Astrocyte (in vitro differentiated cells and primary cell): ENCODE data around the gene HMGCL. TPM values are rescaled to one million over a fixed set of nuclear protein-coding genes. Genes with fewer than 3 reads are reported as not detected.
"Not testable (repeated sequence)": the region's sequence is repeated elsewhere in the genome, so short reads cannot be mapped to it uniquely, and the experiment has no call there.

Experiments used
- DNase-seq: peaks from one replicate; pipeline ENCODE4 v3.0.0-alpha.2; 2010; ENCODE audit warnings: low read depth
- FAIRE-seq: peaks from 2 replicates; lab custom pipeline; 2011; peaks lifted over from hg19 to GRCh38; lab: Jason Lieb, UNC
- H2AFZ ChIP-seq: 2 replicates; pipeline ENCODE4 v1.6.0; 2012; ENCODE audit warnings: low read depth, low read length, inconsistent platforms
- H3K27ac ChIP-seq: 2 replicates; pipeline ENCODE4 v1.5.1; 2011; ENCODE audit warnings: low read depth, low read length, inconsistent platforms
- H3K27me3 ChIP-seq: 2 replicates; pipeline ENCODE4 v1.6.0; 2011; ENCODE audit warnings: low read length, inconsistent platforms; ENCODE audit not compliant: insufficient read depth
- H3K36me3 ChIP-seq: 2 replicates; pipeline ENCODE4 v1.5.1; 2011; ENCODE audit warnings: low read length, inconsistent platforms; ENCODE audit not compliant: insufficient read depth
- H3K4me1 ChIP-seq: 2 replicates; pipeline ENCODE4 v1.5.1; 2011; ENCODE audit warnings: low read length, inconsistent platforms; ENCODE audit not compliant: insufficient read depth
- H3K4me2 ChIP-seq: 2 replicates; pipeline ENCODE4 v1.6.0; 2012; ENCODE audit warnings: low read length, inconsistent platforms
- H3K4me3 ChIP-seq: 2 replicates; pipeline ENCODE4 v1.5.1; 2011; ENCODE audit warnings: low read depth, mild to moderate bottlenecking, low read length, inconsistent platforms; ENCODE audit not compliant: insufficient read depth
- H3K79me2 ChIP-seq: 2 replicates; pipeline ENCODE4 v1.6.0; 2012; ENCODE audit warnings: mild to moderate bottlenecking, low read length, inconsistent platforms; ENCODE audit not compliant: insufficient read depth
- H3K9ac ChIP-seq: 2 replicates; pipeline ENCODE4 v1.6.0; 2012; ENCODE audit warnings: mild to moderate bottlenecking, low read length, inconsistent platforms
- H3K9me3 ChIP-seq: 2 replicates; pipeline ENCODE4 v1.5.1; 2012; ENCODE audit warnings: low read depth, mild to moderate bottlenecking, low read length, inconsistent platforms; ENCODE audit not compliant: insufficient read depth
- H4K20me1 ChIP-seq: 2 replicates; pipeline ENCODE4 v1.6.0; 2012; ENCODE audit warnings: low read length, inconsistent platforms; ENCODE audit not compliant: insufficient read depth
- H3K27ac Mint-ChIP-seq: one replicate; pipeline ENCODE4 v1.8.0; 2021; ENCODE audit warnings: mild to moderate bottlenecking, mixed read lengths; ENCODE audit not compliant: unreplicated experiment
- H3K27me3 Mint-ChIP-seq: one replicate; pipeline ENCODE4 v1.8.0; 2021; ENCODE audit warnings: low read depth, mixed read lengths; ENCODE audit not compliant: unreplicated experiment
- H3K36me3 Mint-ChIP-seq: one replicate; pipeline ENCODE4 v1.8.0; 2021; ENCODE audit warnings: low read depth, mixed read lengths; ENCODE audit not compliant: unreplicated experiment
- H3K4me1 Mint-ChIP-seq: one replicate; pipeline ENCODE4 v1.8.0; 2021; ENCODE audit warnings: low read depth, mixed read lengths; ENCODE audit not compliant: unreplicated experiment
- H3K4me3 Mint-ChIP-seq: one replicate; pipeline ENCODE4 v1.8.0; 2021; ENCODE audit warnings: mild to moderate bottlenecking, moderate library complexity, mixed read lengths; ENCODE audit not compliant: unreplicated experiment
- H3K9me3 Mint-ChIP-seq: one replicate; pipeline ENCODE4 v1.8.0; 2021; ENCODE audit warnings: mild to moderate bottlenecking, mixed read lengths; ENCODE audit not compliant: unreplicated experiment
- EZH2 ChIP-seq: IDR thresholded peaks from 2 replicates; pipeline ENCODE4 v1.6.1; 2012; ENCODE audit warnings: mild to moderate bottlenecking, low read length, inconsistent platforms; ENCODE audit not compliant: insufficient read depth
- total RNA-seq: library from RNA; stranded (reverse); gene quantifications from 2 replicates; pipeline ENCODE4 v1.2.1, GENCODE V29; 2021
- TF ChIP-seq, protein P1 (sequence below): IDR thresholded peaks from 2 replicates; pipeline ENCODE4 v1.5.1; 2011; ENCODE audit warnings: low read depth, mild to moderate bottlenecking, inconsistent platforms, low read length, moderate library complexity; ENCODE audit not compliant: insufficient read depth

The HMGCL gene
- total RNA-seq, 1 donor from 2014 or later, result 17.1 TPM

DNA sequence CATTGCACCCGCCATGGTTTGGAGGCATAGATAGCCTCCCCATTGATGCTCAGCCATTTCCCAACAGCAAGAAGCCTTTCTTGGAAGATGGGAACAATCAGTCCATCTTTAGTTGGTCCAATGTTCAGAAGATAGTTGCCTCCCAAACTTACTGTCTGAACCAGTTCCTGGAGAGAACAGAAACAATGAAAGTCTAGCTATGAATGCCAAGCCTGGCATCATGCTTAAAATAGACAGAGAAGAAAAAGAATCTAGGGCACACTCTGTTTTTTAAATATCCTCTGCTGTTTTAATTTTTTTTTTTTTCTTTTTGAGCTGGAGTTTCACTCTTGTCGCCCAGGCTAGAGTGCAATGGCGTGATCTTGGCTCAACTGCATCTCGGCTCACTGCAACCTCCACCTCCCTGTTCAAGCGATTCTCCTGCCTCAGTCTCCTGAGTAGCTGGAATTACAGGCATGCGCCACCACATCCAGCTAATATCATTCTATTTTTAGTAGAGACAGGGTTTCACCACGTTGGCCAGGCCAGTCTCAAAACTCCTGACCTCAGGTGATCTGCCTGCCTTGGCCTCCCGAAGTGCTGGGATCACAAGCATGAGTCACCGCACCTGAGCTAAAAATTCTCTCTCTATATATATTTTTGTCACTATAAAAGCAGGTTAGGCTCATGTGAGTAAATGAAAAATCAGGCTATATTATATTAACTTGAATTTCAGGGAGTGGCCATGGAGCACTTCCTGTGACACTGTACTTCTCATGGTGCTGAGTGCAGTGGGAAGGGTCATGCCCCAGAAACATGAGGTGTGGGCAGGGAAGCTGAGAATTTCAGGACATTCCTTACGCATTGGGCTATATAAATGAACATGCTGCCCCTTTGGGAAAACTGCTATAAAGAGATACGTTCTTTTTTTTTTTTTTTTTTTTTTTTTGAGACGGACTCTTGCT lies 23.7 kb upstream of the HMGCL start:
- no peak overlapping the region for H2AFZ ChIP-seq
- H3K36me3 Mint-ChIP-seq, result peaks cover 13% of the 10 kb centered on the region
- FAIRE-seq, result no peak

DNA sequence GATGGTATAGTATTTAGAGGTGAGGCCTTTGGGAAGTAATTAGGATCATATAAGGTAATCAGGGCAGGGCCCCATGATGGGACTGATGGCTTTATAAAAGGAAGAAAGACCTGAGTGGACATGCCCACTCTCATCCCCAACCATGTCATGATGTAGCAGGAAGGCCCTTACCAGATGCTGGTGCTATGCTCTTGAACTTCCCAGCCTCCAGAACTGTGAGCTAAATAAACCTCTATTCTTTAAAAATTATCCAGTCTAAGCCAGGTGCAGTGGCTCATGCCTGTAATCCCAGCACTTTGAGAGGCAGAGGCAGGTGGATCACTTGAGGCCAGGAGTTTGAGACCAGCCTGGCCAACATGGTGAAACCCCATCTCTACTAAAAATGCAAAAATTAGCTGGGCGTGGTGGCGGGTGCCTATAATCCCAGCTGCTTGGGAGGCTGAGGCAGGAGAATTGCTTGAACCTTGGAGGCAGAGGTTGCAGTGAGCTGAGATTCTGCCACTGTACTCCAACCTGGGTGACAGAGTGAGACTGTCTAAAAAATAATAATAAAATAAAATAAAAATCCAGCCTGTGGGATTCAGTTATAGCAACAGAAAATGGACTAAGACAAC lies 22.4 kb upstream of the HMGCL start:
- H3K9me3 ChIP-seq, H3K9ac ChIP-seq, H3K79me2 ChIP-seq, H3K27me3 Mint-ChIP-seq, H3K4me3 ChIP-seq, H3K27ac Mint-ChIP-seq, H4K20me1 ChIP-seq, H3K36me3 ChIP-seq, DNase-seq, FAIRE-seq, H2AFZ ChIP-seq, H3K27ac ChIP-seq, H3K4me2 ChIP-seq, H3K4me3 Mint-ChIP-seq, H3K4me1 Mint-ChIP-seq, H3K9me3 Mint-ChIP-seq, H3K4me1 ChIP-seq, H3K27me3 ChIP-seq: not testable (repeated sequence)
- peaks cover 13% of the 10 kb centered on the region for H3K36me3 Mint-ChIP-seq

More for the DNA sequence above, 23.7 kb upstream of the HMGCL start:
- Histone ChIP-seq H3K36me3 (no peaks in the 10 kb centered on the region), H3K9me3 (no peaks in the 10 kb centered on the region), H3K9ac (no peak overlapping the region), H3K27me3 (no peaks in the 10 kb centered on the region), H3K79me2 (no peaks in the 10 kb centered on the region), H3K4me2 (no peak overlapping the region), H3K4me3 (no peak overlapping the region), H3K27ac (no peak overlapping the region), H3K4me1 (no peaks in the 10 kb centered on the region), H4K20me1 (no peaks in the 10 kb centered on the region)
- Mint-ChIP-seq H3K4me1 (no peaks in the 10 kb centered on the region), H3K27me3 (no peaks in the 10 kb centered on the region), H3K4me3 (no peak overlapping the region), H3K9me3 (peaks cover 5% of the 10 kb centered on the region), H3K27ac (no peak overlapping the region)
- no peak for DNase-seq
- no peak for TF ChIP-seq EZH2

DNA sequence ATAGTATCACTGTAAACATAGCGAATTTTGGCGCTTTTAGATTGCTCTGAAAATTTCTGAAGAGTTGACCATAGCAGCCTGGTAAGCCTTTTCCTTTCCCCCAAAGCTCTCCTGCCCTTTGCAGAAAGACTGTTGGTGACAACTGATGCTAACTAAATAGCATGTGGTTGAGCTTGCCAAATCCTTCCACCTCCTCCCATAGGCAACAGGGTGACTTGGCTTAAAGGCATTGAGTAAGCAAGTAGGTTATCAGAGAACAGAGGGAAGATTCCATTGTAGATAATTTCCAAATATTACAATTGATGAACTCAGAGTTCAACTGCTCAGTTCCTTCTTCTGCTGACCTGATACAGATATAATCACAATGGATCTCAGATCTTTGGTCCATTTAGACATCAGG lies 19.9 kb upstream of the HMGCL start:
- no peak overlapping the region for H2AFZ ChIP-seq
- no peak overlapping the region for H3K9ac ChIP-seq
- no peaks in the 10 kb centered on the region for H4K20me1 ChIP-seq
- H3K4me3 ChIP-seq, result no peak overlapping the region
- TF ChIP-seq, protein P1, sequence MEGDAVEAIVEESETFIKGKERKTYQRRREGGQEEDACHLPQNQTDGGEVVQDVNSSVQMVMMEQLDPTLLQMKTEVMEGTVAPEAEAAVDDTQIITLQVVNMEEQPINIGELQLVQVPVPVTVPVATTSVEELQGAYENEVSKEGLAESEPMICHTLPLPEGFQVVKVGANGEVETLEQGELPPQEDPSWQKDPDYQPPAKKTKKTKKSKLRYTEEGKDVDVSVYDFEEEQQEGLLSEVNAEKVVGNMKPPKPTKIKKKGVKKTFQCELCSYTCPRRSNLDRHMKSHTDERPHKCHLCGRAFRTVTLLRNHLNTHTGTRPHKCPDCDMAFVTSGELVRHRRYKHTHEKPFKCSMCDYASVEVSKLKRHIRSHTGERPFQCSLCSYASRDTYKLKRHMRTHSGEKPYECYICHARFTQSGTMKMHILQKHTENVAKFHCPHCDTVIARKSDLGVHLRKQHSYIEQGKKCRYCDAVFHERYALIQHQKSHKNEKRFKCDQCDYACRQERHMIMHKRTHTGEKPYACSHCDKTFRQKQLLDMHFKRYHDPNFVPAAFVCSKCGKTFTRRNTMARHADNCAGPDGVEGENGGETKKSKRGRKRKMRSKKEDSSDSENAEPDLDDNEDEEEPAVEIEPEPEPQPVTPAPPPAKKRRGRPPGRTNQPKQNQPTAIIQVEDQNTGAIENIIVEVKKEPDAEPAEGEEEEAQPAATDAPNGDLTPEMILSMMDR, result no peak
- no peak for TF ChIP-seq EZH2
- H3K27ac ChIP-seq, result no peak overlapping the region
- H3K27me3 ChIP-seq, result peaks cover 7% of the 10 kb centered on the region
- Mint-ChIP-seq H3K36me3 (peaks cover 11% of the 10 kb centered on the region), H3K9me3 (peaks cover 3% of the 10 kb centered on the region), H3K4me1 (no peaks in the 10 kb centered on the region), H3K4me3 (no peak overlapping the region), H3K27ac (no peak overlapping the region), H3K27me3 (peaks cover 6% of the 10 kb centered on the region)
- H3K9me3 ChIP-seq, result no peaks in the 10 kb centered on the region
- H3K4me2 ChIP-seq, result no peak overlapping the region
- DNase-seq (no peak), FAIRE-seq (no peak)
- H3K4me1 ChIP-seq, result no peaks in the 10 kb centered on the region
- H3K79me2 ChIP-seq, result no peaks in the 10 kb centered on the region
- H3K36me3 ChIP-seq, result no peaks in the 10 kb centered on the region
